Retina (tissue), 1 donor: ENCODE data around the gene NFAT5.

Experiments used
- DNase-seq: peaks from one replicate; pipeline ENCODE4 v3.0.0-alpha.2; 2016

Gene NFAT5

GRCh38 chr16:69651217-69651616 is 85.5 kb downstream of the NFAT5 start:
- no peak for DNase-seq

- DNase-seq, result no peak
Observed at GRCh38 chr16:69654280-69654931, 88.6 kb downstream of the NFAT5 start.

GRCh38 chr16:69660166-69660565 is 94.4 kb downstream of the NFAT5 start:
- no peak for DNase-seq

GRCh38 chr16:69662901-69663300 is 97.1 kb downstream of the NFAT5 start:
- no peak for DNase-seq

- DNase-seq, result no peak
Observed at GRCh38 chr16:69663846-69664245, 98.1 kb downstream of the NFAT5 start.

- DNase-seq, result no peak
Observed at GRCh38 chr16:69669577-69669976, 103.8 kb downstream of the NFAT5 start.

- DNase-seq, result no peak
Observed at GRCh38 chr16:69672315-69672997, 106.7 kb downstream of the NFAT5 start.

GRCh38 chr16:69672998-69673713 is 107.4 kb downstream of the NFAT5 start:
- DNase-seq, result no peak

- DNase-seq, result no peak
Observed at GRCh38 chr16:69680358-69680757, 114.6 kb downstream of the NFAT5 start.

- no peak for DNase-seq
Observed at GRCh38 chr16:69688589-69688988, 122.8 kb downstream of the NFAT5 start.

GRCh38 chr16:69691980-69692911 is 126.5 kb downstream of the NFAT5 start:
- no peak for DNase-seq

GRCh38 chr16:69693916-69694315 is 128.2 kb downstream of the NFAT5 start:
- no peak for DNase-seq

GRCh38 chr16:69698404-69698803 is 132.6 kb downstream of the NFAT5 start:
- DNase-seq, result no peak

- DNase-seq, result no peak
Observed at GRCh38 chr16:69699915-69700314, 134.1 kb downstream of the NFAT5 start.

GRCh38 chr16:69701452-69701851 is 135.7 kb downstream of the NFAT5 start:
- DNase-seq, result no peak

GRCh38 chr16:69701866-69702265 is 136.1 kb downstream of the NFAT5 start:
- DNase-seq, result no peak

GRCh38 chr16:69703638-69704037 is 137.9 kb downstream of the NFAT5 start:
- no peak for DNase-seq

GRCh38 chr16:69706256-69706974 is 140.6 kb downstream of the NFAT5 start:
- no peak for DNase-seq

- no peak for DNase-seq
Observed at GRCh38 chr16:69706975-69707340, 141.2 kb downstream of the NFAT5 start.

GRCh38 chr16:69707920-69708683 is 142.3 kb downstream of the NFAT5 start:
- no peak for DNase-seq

GRCh38 chr16:69709456-69710084 is 143.8 kb downstream of the NFAT5 start:
- peak; percentile 25 for DNase-seq
